OCI-LY1 (cell line): Measurements from ENCODE around the gene MMP25.
"Not testable (repeated sequence)": the region's sequence is repeated elsewhere in the genome, so short reads cannot be mapped to it uniquely, and the experiment has no call there.

Experiments
- H2AFZ ChIP-seq: fragments of 200-600 bp; sonication (generic), shearing (Covaris generic); 2 replicates; pipeline ENCODE4 v1.6.0; 2014; ENCODE audit warnings: antibody characterized with exemption, mild to moderate bottlenecking, low read length
- H3F3A ChIP-seq: fragments of 200-600 bp; sonication (generic), shearing (Covaris generic); 2 replicates; pipeline ENCODE4 v1.6.0; 2014; ENCODE audit warnings: mild to moderate bottlenecking, antibody characterized with exemption, low read length, moderate library complexity; ENCODE audit not compliant: insufficient read depth
- H3K27ac ChIP-seq: fragments of 200-600 bp; sonication (generic); 2 replicates; pipeline ENCODE4 v1.5.1; 2014; ENCODE audit warnings: low read length, mixed run types, mild to moderate bottlenecking, low read depth; ENCODE audit not compliant: poor library complexity, severe bottlenecking
- H3K27me3 ChIP-seq: fragments of 200-600 bp; sonication (generic); 2 replicates; pipeline ENCODE4 v1.6.0; 2014; ENCODE audit warnings: antibody characterized with exemption, mild to moderate bottlenecking, low read length, moderate library complexity; ENCODE audit not compliant: insufficient read depth
- H3K36me3 ChIP-seq: fragments of 200-600 bp; sonication (generic); 2 replicates; pipeline ENCODE4 v1.6.1; 2014; ENCODE audit warnings: mild to moderate bottlenecking, antibody characterized with exemption, low read length, moderate library complexity, mixed read lengths; ENCODE audit not compliant: insufficient read depth
- H3K4me1 ChIP-seq: fragments of 200-600 bp; sonication (generic); 2 replicates; pipeline ENCODE4 v1.5.1; 2014; ENCODE audit warnings: mild to moderate bottlenecking, low read length, moderate library complexity; ENCODE audit not compliant: insufficient read depth, severe bottlenecking
- H3K4me2 ChIP-seq: fragments of 200-600 bp; sonication (generic), shearing (Covaris generic); 2 replicates; pipeline ENCODE4 v1.6.1; 2014; ENCODE audit warnings: low read length
- H3K4me3 ChIP-seq: fragments of 200-600 bp; sonication (generic); 2 replicates; pipeline ENCODE4 v1.5.1; 2014; ENCODE audit warnings: low read length, low read depth, mild to moderate bottlenecking, mixed read lengths; ENCODE audit not compliant: poor library complexity, severe bottlenecking
- H3K79me2 ChIP-seq: fragments of 200-600 bp; shearing (Covaris generic); 2 replicates; pipeline ENCODE4 v1.6.1; 2016; ENCODE audit warnings: mixed run types, low read length, mixed read lengths; ENCODE audit not compliant: insufficient read depth
- H3K9ac ChIP-seq: fragments of 200-600 bp; sonication (generic), shearing (Covaris generic); 2 replicates; pipeline ENCODE4 v1.6.1; 2014; ENCODE audit warnings: mild to moderate bottlenecking, low read length, mixed read lengths
- H3K9me2 ChIP-seq: fragments of 200-600 bp; sonication (generic), shearing (Covaris generic); 2 replicates; pipeline ENCODE4 v1.6.1; 2014; ENCODE audit warnings: low read depth, mild to moderate bottlenecking, low read length, mixed read lengths
- H3K9me3 ChIP-seq: fragments of 200-600 bp; shearing (Covaris generic); 2 replicates; pipeline ENCODE4 v1.6.1; 2014; ENCODE audit warnings: low read length, mixed read lengths
- H4K20me1 ChIP-seq: fragments of 200-600 bp; sonication (generic), shearing (Covaris generic); 2 replicates; pipeline ENCODE4 v1.6.0; 2016; ENCODE audit warnings: mild to moderate bottlenecking, low read length; ENCODE audit not compliant: insufficient read depth
- EZH2 ChIP-seq: fragments of 200-600 bp; sonication (generic), shearing (Covaris generic); IDR thresholded peaks from 2 replicates; pipeline ENCODE4 v1.8.0; 2017; ENCODE audit warnings: borderline replicate concordance, mixed run types, mild to moderate bottlenecking, antibody characterized with exemption, low read length, moderate library complexity, mixed read lengths
- TF ChIP-seq, protein P1 (sequence below): fragments of 200-600 bp; sonication (generic), shearing (Covaris generic); IDR thresholded peaks from 2 replicates; pipeline ENCODE4 v1.5.1; 2017; ENCODE audit warnings: mild to moderate bottlenecking, antibody characterized with exemption, low read length, moderate library complexity, mixed read lengths

MMP25 gene

GRCh38 chr16:3074860-3075522 lies 28.6 kb downstream of the MMP25 start:
- Histone ChIP-seq H3K4me1 (peaks cover 22% of the 10 kb centered on the region), H3K79me2 (no peaks in the 10 kb centered on the region), H3K4me3 (no peak overlapping the region), H4K20me1 (no peaks in the 10 kb centered on the region), H3K9ac (no peak overlapping the region), H3K27ac (no peak overlapping the region), H3K27me3 (peaks cover 12% of the 10 kb centered on the region; the same call in 1 of the 2 replicates), H3K9me3 (no peaks in the 10 kb centered on the region), H3F3A (no peaks in the 10 kb centered on the region), H3K4me2 (peak overlapping the region; percentile 37), H3K9me2 (no peaks in the 10 kb centered on the region), H3K36me3 (no peaks in the 10 kb centered on the region), H2AFZ (no peak overlapping the region)
- no peak for TF ChIP-seq EZH2
- TF ChIP-seq, protein P1, sequence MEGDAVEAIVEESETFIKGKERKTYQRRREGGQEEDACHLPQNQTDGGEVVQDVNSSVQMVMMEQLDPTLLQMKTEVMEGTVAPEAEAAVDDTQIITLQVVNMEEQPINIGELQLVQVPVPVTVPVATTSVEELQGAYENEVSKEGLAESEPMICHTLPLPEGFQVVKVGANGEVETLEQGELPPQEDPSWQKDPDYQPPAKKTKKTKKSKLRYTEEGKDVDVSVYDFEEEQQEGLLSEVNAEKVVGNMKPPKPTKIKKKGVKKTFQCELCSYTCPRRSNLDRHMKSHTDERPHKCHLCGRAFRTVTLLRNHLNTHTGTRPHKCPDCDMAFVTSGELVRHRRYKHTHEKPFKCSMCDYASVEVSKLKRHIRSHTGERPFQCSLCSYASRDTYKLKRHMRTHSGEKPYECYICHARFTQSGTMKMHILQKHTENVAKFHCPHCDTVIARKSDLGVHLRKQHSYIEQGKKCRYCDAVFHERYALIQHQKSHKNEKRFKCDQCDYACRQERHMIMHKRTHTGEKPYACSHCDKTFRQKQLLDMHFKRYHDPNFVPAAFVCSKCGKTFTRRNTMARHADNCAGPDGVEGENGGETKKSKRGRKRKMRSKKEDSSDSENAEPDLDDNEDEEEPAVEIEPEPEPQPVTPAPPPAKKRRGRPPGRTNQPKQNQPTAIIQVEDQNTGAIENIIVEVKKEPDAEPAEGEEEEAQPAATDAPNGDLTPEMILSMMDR: no peak

DNA sequence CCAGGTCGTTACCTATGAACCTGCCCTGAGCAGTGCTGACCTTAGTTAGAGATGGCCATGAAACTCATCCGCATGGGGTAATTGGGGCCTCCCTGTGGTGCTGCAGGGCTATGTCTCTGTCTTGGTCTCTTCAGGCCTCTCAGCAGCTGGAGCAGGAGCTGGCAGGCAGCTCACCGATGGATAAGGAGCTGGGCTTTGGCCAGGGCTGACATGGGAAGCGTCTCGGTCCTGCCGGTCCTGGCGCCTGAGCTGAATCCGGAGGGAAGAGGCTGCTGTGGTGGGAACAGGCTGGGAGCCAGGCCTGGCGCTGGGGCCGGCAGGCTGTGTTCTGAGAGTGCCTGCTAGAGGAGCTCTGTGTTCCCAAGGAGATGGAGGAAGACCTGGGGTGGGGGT lies 29.2 kb downstream of the MMP25 start:
- Histone ChIP-seq H3K36me3 (no peaks in the 10 kb centered on the region), H3K4me3 (no peak overlapping the region), H3K4me2 (peak overlapping the region; percentile 37; the same call in 1 of the 2 replicates), H3K27me3 (peaks cover 12% of the 10 kb centered on the region; the same call in 1 of the 2 replicates), H3K9me2 (no peaks in the 10 kb centered on the region), H3K4me1 (peaks cover 22% of the 10 kb centered on the region), H3K9me3 (no peaks in the 10 kb centered on the region), H3K79me2 (no peaks in the 10 kb centered on the region), H3K27ac (no peak overlapping the region), H2AFZ (no peak overlapping the region), H3F3A (no peaks in the 10 kb centered on the region), H4K20me1 (no peaks in the 10 kb centered on the region), H3K9ac (no peak overlapping the region)
- TF ChIP-seq EZH2: no peak
- TF ChIP-seq, protein P1: no peak

- not testable (repeated sequence) for H3K9me2 ChIP-seq, H4K20me1 ChIP-seq, H3K27ac ChIP-seq, H3K4me2 ChIP-seq, H3K36me3 ChIP-seq, H3K4me3 ChIP-seq, H3K9ac ChIP-seq, H3K9me3 ChIP-seq, H3K79me2 ChIP-seq, H2AFZ ChIP-seq, H3F3A ChIP-seq
- Histone ChIP-seq H3K27me3 (peaks cover 12% of the 10 kb centered on the region; the same call in 1 of the 2 replicates), H3K4me1 (peaks cover 22% of the 10 kb centered on the region)
Observed at GRCh38 chr16:3075946-3076345, 29.6 kb downstream of the MMP25 start.

DNA sequence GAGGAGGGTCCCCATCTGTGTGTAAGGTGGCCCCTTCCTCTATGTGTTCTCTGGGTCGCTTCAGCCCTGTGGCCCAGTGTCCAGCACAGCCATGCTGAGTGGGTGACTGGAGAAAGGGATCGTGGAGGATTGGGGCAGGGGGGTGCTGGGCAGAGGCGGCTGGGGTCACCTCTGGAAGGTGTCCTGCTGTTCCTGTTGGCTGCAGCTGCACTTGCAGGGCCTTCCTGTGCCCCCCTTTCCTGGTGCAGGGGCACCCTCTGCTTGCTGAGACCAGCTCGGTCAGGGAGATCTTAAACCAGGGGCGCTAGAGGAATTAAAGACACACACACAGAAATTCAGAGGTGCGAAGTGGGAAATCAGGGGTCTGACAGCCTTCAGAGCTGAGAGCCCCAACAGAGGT lies 30.2 kb downstream of the MMP25 start:
- no peaks in the 10 kb centered on the region for H3F3A ChIP-seq
- H3K9ac ChIP-seq: no peak overlapping the region
- H4K20me1 ChIP-seq: no peaks in the 10 kb centered on the region
- H3K4me2 ChIP-seq: no peak overlapping the region
- TF ChIP-seq, protein P1: no peak
- no peak for TF ChIP-seq EZH2
- H3K27ac ChIP-seq: no peak overlapping the region
- H3K36me3 ChIP-seq: no peaks in the 10 kb centered on the region
- no peaks in the 10 kb centered on the region for H3K79me2 ChIP-seq
- H3K4me1 ChIP-seq: peaks cover 22% of the 10 kb centered on the region
- peaks cover 12% of the 10 kb centered on the region; the same call in 1 of the 2 replicates for H3K27me3 ChIP-seq
- no peaks in the 10 kb centered on the region for H3K9me3 ChIP-seq
- no peaks in the 10 kb centered on the region for H3K9me2 ChIP-seq
- H2AFZ ChIP-seq: no peak overlapping the region
- no peak overlapping the region for H3K4me3 ChIP-seq
